Peyer's patch (tissue), 4 donors: ENCODE results near the gene DDR2. TPM values are rescaled to one million over a fixed set of nuclear protein-coding genes. Genes with fewer than 3 reads are reported as not detected.

Experiments used
- DNase-seq, 3 donors: peaks; one replicate each; pipeline ENCODE4 v3.0.0-alpha.2; 2017 to 2019
- H3K27ac ChIP-seq, 4 donors: fragments of 200-600 bp; sonication (generic); one replicate each; pipeline ENCODE4 v1.5.1; 2016 to 2019
- H3K27me3 ChIP-seq, 2 donors: fragments of 200-600 bp; sonication (generic); one replicate each; pipeline ENCODE4 v1.5.1; 2019
- H3K36me3 ChIP-seq, 3 donors: fragments of 200-600 bp; sonication (generic); one replicate each; pipeline ENCODE4 v1.5.1; 2016 to 2019
- H3K4me1 ChIP-seq, 4 donors: fragments of 200-600 bp; sonication (generic); one replicate each; pipeline ENCODE4 v1.5.1; 2016 to 2019
- H3K4me3 ChIP-seq, 4 donors: fragments of 200-600 bp; sonication (generic); 1 replicate in 3 of 4; 2 replicates in 1 of 4; pipeline ENCODE4 v1.5.1; 2016 to 2019; ENCODE audit warnings: mild to moderate bottlenecking in 1 of 4
- H3K9me3 ChIP-seq, 4 donors: fragments of 200-600 bp; sonication (generic); one replicate each; pipeline ENCODE4 v1.5.1; 2016 to 2019; ENCODE audit warnings: mild to moderate bottlenecking in 1 of 4
- POLR2A ChIP-seq, 2 donors: fragments of 450-650 bp; IDR thresholded peaks; one replicate each; pipeline ENCODE4 v1.5.1; 2017; ENCODE audit warnings: antibody characterized with exemption in 2 of 2, mild to moderate bottlenecking in 2 of 2, moderate library complexity in 2 of 2
- total RNA-seq, 4 donors: library from RNA; depleted of rRNA; stranded (reverse); fragments of >200 nt; gene quantifications; one replicate each; pipeline ENCODE4 v1.1.0, GENCODE V29; 2016
- TF ChIP-seq, protein P1 (sequence below), 6 experiments: fragments of 450-650 bp in 4 of 6; fragments of 200-600 bp in 2 of 6; sonication (generic) in 1 of 6; IDR thresholded peaks; one replicate each; pipeline ENCODE4 v1.5.1; 2017 to 2019; ENCODE audit warnings: antibody characterized with exemption in 6 of 6, mild to moderate bottlenecking in 3 of 6, moderate library complexity in 1 of 6

The DDR2 gene
- total RNA-seq, 4 donors from 2014 or later, result 14.9 to 112 (median 37.2) TPM

DNA sequence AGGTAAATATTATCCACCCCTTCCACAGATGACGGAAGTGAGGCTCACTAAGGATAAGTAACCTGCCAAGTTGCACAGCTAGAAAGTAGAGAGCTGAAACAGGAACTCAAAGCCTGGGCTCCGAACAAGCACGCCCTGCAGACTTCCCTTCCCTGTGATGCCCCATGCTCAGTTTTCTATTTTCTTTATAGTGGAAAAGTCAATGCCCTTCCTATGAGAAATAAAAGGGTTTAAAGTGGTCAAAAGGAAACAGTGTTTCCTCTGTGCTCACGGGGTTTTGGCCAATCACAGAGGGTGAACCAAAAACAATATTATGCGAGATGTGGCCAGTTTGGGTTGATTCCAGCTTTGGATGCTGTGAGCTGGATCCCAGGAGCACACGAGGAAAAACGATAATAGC is 44.5 kb downstream of the DDR2 start:
- TF ChIP-seq, protein P1, sequence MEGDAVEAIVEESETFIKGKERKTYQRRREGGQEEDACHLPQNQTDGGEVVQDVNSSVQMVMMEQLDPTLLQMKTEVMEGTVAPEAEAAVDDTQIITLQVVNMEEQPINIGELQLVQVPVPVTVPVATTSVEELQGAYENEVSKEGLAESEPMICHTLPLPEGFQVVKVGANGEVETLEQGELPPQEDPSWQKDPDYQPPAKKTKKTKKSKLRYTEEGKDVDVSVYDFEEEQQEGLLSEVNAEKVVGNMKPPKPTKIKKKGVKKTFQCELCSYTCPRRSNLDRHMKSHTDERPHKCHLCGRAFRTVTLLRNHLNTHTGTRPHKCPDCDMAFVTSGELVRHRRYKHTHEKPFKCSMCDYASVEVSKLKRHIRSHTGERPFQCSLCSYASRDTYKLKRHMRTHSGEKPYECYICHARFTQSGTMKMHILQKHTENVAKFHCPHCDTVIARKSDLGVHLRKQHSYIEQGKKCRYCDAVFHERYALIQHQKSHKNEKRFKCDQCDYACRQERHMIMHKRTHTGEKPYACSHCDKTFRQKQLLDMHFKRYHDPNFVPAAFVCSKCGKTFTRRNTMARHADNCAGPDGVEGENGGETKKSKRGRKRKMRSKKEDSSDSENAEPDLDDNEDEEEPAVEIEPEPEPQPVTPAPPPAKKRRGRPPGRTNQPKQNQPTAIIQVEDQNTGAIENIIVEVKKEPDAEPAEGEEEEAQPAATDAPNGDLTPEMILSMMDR (IDR thresholded peaks at IDR 0.05), result no peak
- TF ChIP-seq POLR2A (IDR thresholded peaks at IDR 0.05), result no peak
- H3K4me1 ChIP-seq, result no peaks in the 10 kb centered on the region
- no peaks in the 10 kb centered on the region for H3K27me3 ChIP-seq
- H3K36me3 ChIP-seq, result no peaks in the 10 kb centered on the region
- H3K9me3 ChIP-seq, result no peaks in the 10 kb centered on the region
- DNase-seq, result no peak
- H3K27ac ChIP-seq, result peak overlapping the region in 2 of 4 donors; percentile 7 to 46
- no peak overlapping the region for H3K4me3 ChIP-seq

DNA sequence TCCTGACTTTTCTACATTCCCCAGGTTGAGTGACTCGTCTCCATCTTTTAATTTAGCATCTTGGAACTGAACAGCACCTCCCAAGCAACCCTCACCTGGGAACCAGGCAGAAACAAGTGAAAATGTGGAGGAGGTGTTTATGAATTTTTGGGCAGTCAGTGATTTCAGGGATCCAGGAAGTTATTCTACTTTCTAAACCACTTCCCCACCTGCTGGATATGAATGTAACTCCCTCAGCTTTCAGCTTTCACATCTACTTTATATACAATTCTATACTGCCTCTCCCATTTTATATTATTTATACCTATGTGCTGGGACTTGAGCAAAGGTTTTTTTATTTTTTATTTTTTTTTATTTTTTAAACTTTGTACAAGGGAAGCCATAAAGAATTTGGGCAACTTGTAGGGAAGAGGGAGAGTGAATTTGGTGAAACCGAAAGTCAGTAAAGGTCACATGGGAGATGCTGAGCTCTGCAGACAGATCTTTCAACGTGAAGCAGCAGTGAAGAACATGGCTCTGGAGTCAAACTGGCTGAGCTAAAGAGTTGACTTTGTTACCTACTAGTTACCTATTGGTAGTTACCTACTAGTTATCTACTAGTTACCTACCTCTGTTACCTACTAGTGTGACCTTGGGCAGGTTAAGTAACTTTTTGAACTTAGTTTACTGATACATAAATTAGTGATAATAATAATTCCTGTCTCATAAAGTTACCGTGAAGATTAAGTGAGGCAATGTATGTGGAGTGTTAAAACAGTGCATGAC is 45.5 kb downstream of the DDR2 start:
- H3K4me3 ChIP-seq, result no peak overlapping the region
- H3K9me3 ChIP-seq, result no peaks in the 10 kb centered on the region
- no peak for TF ChIP-seq POLR2A (IDR thresholded peaks at IDR 0.05)
- TF ChIP-seq, protein P1 (IDR thresholded peaks at IDR 0.05), result no peak
- H3K27ac ChIP-seq, result peak overlapping the region in 1 of 4 donors; percentile 55
- H3K4me1 ChIP-seq, result no peaks in the 10 kb centered on the region
- H3K36me3 ChIP-seq, result no peaks in the 10 kb centered on the region
- no peaks in the 10 kb centered on the region for H3K27me3 ChIP-seq
- no peak for DNase-seq

DNA sequence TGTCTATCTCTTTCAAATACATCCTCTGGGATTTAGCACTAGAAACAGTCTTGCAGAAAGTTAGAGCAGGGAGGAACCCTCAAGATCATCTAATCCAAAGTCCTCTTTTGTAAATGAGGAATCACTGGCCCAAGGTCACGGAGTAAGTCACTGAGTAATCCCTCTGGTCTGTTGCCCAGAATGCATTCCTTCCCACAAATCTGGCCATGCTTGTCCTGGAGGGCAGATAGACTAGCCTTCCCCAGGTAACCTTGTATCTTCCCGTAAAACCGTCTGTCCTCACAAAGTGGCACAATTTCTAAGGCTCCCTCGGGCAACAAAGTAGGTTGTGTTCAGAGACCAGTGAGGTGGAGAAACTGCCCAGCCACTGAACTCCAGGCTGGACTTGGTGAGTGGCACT is 46.2 kb downstream of the DDR2 start:
- no peak for TF ChIP-seq POLR2A (IDR thresholded peaks at IDR 0.05)
- TF ChIP-seq, protein P1 (IDR thresholded peaks at IDR 0.05), result no peak
- H3K36me3 ChIP-seq, result no peaks in the 10 kb centered on the region
- H3K9me3 ChIP-seq, result no peaks in the 10 kb centered on the region
- no peaks in the 10 kb centered on the region for H3K4me1 ChIP-seq
- no peak overlapping the region for H3K4me3 ChIP-seq
- H3K27me3 ChIP-seq, result no peaks in the 10 kb centered on the region
- no peak for DNase-seq
- H3K27ac ChIP-seq, result peak overlapping the region in 1 of 4 donors; percentile 55

DNA sequence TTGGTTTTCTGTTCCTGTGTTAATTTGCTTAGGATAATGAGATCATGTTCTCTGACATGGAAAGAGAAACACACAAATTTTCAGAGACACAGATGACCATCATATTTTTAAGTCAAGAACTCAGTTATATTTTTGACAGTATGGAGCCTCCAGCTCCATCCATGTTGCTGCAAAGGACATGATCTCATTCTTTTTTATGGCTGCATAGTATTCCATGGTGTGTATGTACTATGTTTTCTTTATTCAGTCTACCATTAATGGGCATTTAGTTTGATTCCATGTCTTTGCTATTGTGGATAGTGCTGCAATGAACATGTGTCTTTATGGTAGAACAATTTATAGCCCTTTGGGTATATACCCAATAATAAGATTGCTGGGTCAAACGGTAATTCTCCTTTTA is 47.0 kb downstream of the DDR2 start:
- TF ChIP-seq, protein P1 (IDR thresholded peaks at IDR 0.05), result no peak
- no peak for TF ChIP-seq POLR2A (IDR thresholded peaks at IDR 0.05)
- no peak overlapping the region for H3K4me3 ChIP-seq
- peak overlapping the region in 1 of 4 donors; percentile 55 for H3K27ac ChIP-seq
- no peaks in the 10 kb centered on the region for H3K4me1 ChIP-seq
- no peak for DNase-seq
- H3K27me3 ChIP-seq, result no peaks in the 10 kb centered on the region
- H3K9me3 ChIP-seq, result no peaks in the 10 kb centered on the region
- no peaks in the 10 kb centered on the region for H3K36me3 ChIP-seq

DNA sequence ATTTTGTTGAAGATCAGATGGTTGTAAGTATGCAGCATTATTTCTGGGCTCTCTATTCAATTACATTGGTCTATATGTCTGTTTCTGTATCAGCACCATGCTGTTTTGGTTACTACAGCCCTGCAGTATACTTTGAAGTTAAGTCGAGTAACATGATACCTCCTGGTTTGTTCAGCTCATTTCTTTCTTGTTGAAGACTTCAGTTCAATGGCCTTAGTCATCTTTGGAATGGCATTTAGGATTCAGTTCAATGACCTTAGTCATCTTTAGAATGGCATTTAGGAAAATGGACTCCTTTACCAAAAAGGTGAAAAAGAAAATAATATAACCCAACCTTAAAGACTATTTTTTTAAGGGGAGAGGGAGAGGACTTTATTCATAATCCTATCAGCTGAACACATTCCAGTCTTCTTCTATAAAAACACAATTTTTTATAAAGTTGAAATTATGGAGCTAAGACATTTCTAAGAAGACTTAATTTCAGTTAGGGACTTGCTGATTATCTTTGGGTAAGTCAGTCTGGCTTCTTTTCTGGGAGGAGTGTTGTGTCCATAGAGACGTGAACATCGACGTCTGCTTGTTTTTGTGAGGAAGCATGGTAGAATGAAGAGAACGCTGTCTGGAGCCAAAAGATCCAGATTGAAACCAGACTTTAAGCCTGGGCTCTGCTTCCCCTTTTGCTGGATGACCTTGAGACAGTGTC is 48.3 kb downstream of the DDR2 start:
- H3K4me3 ChIP-seq, result no peak overlapping the region
- peak overlapping the region in 1 of 4 donors; percentile 59 for H3K27ac ChIP-seq
- H3K9me3 ChIP-seq, result no peaks in the 10 kb centered on the region
- no peak for TF ChIP-seq POLR2A (IDR thresholded peaks at IDR 0.05)
- TF ChIP-seq, protein P1 (IDR thresholded peaks at IDR 0.05), result no peak
- H3K36me3 ChIP-seq, result no peaks in the 10 kb centered on the region
- no peaks in the 10 kb centered on the region for H3K4me1 ChIP-seq
- H3K27me3 ChIP-seq, result no peaks in the 10 kb centered on the region
- DNase-seq, result no peak
